IMR-90 (cell line): ENCODE data around the gene CRIP1. TPM values are rescaled to one million over a fixed set of nuclear protein-coding genes. Genes with fewer than 3 reads are reported as not detected.

ENCODE experiments used
- ELK1 ChIP-seq: fragments of 150-350 bp; IDR thresholded peaks from 2 replicates; pipeline ENCODE4 v1.6.1; 2016; ENCODE audit warnings: low read depth, mild to moderate bottlenecking, low read length, moderate library complexity, borderline replicate concordance
- MAFK ChIP-seq: IDR thresholded peaks from 2 replicates; pipeline ENCODE4 v1.6.1; 2012; ENCODE audit warnings: low read depth, low read length, improper control_type of control experiment
- SMC3 ChIP-seq: fragments of 150-350 bp; IDR thresholded peaks from 2 replicates; pipeline ENCODE4 v1.6.1; 2016; ENCODE audit warnings: low read depth, mild to moderate bottlenecking, antibody characterized with exemption, low read length, moderate library complexity
- USF2 ChIP-seq: fragments of 150-350 bp; IDR thresholded peaks from 2 replicates; pipeline ENCODE4 v1.6.1; 2017; ENCODE audit warnings: mild to moderate bottlenecking, antibody characterized with exemption, low read length, low read depth
- polyA plus RNA-seq, 3 experiments: library from polyadenylated mRNA; depleted of rRNA; stranded (reverse); fragments of >200 nt; gene quantifications; 2 replicates each; pipeline ENCODE4 v1.2.3, GENCODE V29; 2012; ENCODE audit warnings: low replicate concordance in 1 of 3
- total RNA-seq: library from RNA; depleted of rRNA; stranded (reverse); fragments of >200 nt; gene quantifications from 2 replicates; pipeline ENCODE4 v1.2.3, GENCODE V29; 2012

The CRIP1 gene
- total and polyA plus RNA-seq, 2 of the 4 experiments (the other 2 are of a cell fraction), result 0.21 TPM; not detected in 1

DNA sequence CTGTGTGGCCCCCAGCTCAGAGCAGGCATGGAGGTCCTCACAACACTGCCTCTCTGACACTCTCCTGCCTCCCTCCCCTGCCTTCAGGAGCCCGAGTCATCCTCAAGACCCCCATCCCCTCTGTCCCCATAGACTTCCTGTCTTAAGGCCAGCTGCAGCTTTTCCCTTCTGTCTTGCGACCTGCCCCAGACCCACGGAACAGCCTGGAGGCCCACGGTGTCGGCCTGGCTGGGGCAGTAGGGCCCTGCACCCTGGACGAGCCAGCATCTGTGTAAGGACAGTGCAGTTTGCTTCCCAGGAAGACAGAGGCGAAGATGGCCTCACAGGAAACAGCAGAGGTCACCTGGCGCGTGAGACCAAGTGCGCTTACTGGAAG, 14.0 kb downstream of the CRIP1 start (continued):
- TF ChIP-seq ELK1, result no peak
- TF ChIP-seq MAFK, result no peak
- no peak for TF ChIP-seq SMC3
- TF ChIP-seq USF2, result no peak
